ENCODE results near the gene C11orf58.

DNA sequence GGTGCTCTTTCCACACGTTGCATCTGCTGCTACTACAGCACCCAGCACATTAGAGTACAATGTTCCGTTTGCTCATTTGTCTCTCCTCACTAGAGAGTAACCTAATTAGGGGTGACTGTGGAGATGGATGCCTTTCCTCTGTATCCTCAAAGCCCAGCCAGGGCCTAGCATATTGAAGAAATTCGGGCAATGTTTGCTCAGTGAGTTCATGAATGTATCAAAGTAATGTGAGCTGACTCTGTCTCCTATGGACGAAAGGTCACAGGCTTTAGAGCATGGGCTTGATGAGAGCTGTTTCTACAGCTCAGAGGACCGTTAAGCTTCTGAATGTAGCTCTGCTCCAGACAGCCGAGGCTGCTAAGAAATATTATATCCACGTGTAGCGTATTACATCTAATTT, 67.5 kb downstream of the C11orf58 start:
- TF ChIP-seq, protein P1, sequence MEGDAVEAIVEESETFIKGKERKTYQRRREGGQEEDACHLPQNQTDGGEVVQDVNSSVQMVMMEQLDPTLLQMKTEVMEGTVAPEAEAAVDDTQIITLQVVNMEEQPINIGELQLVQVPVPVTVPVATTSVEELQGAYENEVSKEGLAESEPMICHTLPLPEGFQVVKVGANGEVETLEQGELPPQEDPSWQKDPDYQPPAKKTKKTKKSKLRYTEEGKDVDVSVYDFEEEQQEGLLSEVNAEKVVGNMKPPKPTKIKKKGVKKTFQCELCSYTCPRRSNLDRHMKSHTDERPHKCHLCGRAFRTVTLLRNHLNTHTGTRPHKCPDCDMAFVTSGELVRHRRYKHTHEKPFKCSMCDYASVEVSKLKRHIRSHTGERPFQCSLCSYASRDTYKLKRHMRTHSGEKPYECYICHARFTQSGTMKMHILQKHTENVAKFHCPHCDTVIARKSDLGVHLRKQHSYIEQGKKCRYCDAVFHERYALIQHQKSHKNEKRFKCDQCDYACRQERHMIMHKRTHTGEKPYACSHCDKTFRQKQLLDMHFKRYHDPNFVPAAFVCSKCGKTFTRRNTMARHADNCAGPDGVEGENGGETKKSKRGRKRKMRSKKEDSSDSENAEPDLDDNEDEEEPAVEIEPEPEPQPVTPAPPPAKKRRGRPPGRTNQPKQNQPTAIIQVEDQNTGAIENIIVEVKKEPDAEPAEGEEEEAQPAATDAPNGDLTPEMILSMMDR (IDR thresholded peaks at IDR 0.05), result no peak
- no peak for TF ChIP-seq POLR2A (IDR thresholded peaks at IDR 0.05)
- TF ChIP-seq EP300 (IDR thresholded peaks at IDR 0.05), result no peak
